ENCODE data around the gene CAMTA1. TPM values are rescaled to one million over a fixed set of nuclear protein-coding genes. Genes with fewer than 3 reads are reported as not detected.

The CAMTA1 gene
- polyA plus RNA-seq, 1 donor (not counting 4 experiments of a cell fraction or from before 2014, with no cell fraction given), result 51.4 TPM

GRCh38 chr1:7012461-7012924 is 227.2 kb downstream of the CAMTA1 start:
- H3K9ac ChIP-seq (ENCODE audit: control insufficient read depth, extremely low read depth, insufficient read depth, low read length), result no peak overlapping the region

GRCh38 chr1:7013833-7014639 is 228.8 kb downstream of the CAMTA1 start:
- DNase-seq (ENCODE audit: low read depth, low spot score) (no peak), FAIRE-seq (no peak)
- no peak overlapping the region for H3K4me2 ChIP-seq (ENCODE audit: control insufficient read depth, extremely low read depth, insufficient read depth, low read depth, low read length)
- H3K36me3 ChIP-seq (ENCODE audit: control insufficient read depth in 2 of 2, extremely low read depth in 1 of 2, insufficient read depth in 2 of 2, low read length in 2 of 2), result no peaks in the 10 kb centered on the region
- dilution Hi-C loops (cut with MboI; ENCODE audit: extremely low pct_ligation_motif_present, low sequenced_read_pairs), result no loop called here
- no peaks in the 10 kb centered on the region for H3K4me1 ChIP-seq (ENCODE audit: control insufficient read depth, extremely low read depth, insufficient read depth, low read length)
- H3K9ac ChIP-seq (ENCODE audit: control insufficient read depth, extremely low read depth, insufficient read depth, low read length), result no peak overlapping the region
- no peaks in the 10 kb centered on the region for H3K9me1 ChIP-seq (ENCODE audit: control insufficient read depth, extremely low read depth, insufficient read depth, low read length)
- no peaks in the 10 kb centered on the region for H4K20me1 ChIP-seq (ENCODE audit: control insufficient read depth, extremely low read depth, insufficient read depth, low read length)
- H3K27me3 ChIP-seq (ENCODE audit: control insufficient read depth, extremely low read depth, insufficient read depth, low read length), result no peaks in the 10 kb centered on the region
- H2AFZ ChIP-seq (ENCODE audit: control insufficient read depth, low read length), result no peak overlapping the region
- TF ChIP-seq EZH2 (IDR thresholded peaks at IDR 0.05; ENCODE audit: low read length), result no peak
- TF ChIP-seq CTCF (optimal IDR thresholded peaks at IDR 0.05 in 1 of 3, IDR thresholded peaks at IDR 0.05 in 1 of 3, conservative IDR thresholded peaks at IDR 0.05 in 1 of 3; ENCODE audit: extremely low read depth in 1 of 3, insufficient read depth in 2 of 3, low read length in 3 of 3), result no peak
- no peak overlapping the region for H3K4me3 ChIP-seq (ENCODE audit: control insufficient read depth in 2 of 3, extremely low read depth in 1 of 3, insufficient read depth in 2 of 3, low read depth in 1 of 3, low read length in 3 of 3)
- no peaks in the 10 kb centered on the region for H3K79me2 ChIP-seq (ENCODE audit: control insufficient read depth, insufficient read depth, low read length)
- no peaks in the 10 kb centered on the region for H3K9me3 ChIP-seq (ENCODE audit: control insufficient read depth, low read depth, low read length)
- no peak overlapping the region for H3K27ac ChIP-seq (ENCODE audit: control insufficient read depth, insufficient read depth, low read length)

More at GRCh38 chr1:7012461-7012924, 227.2 kb downstream of the CAMTA1 start:
- H3K9me3 ChIP-seq (ENCODE audit: control insufficient read depth, low read depth, low read length), result no peaks in the 10 kb centered on the region
- no peaks in the 10 kb centered on the region for H4K20me1 ChIP-seq (ENCODE audit: control insufficient read depth, extremely low read depth, insufficient read depth, low read length)
- H3K4me2 ChIP-seq (ENCODE audit: control insufficient read depth, extremely low read depth, insufficient read depth, low read depth, low read length), result no peak overlapping the region
- no peaks in the 10 kb centered on the region for H3K79me2 ChIP-seq (ENCODE audit: control insufficient read depth, insufficient read depth, low read length)
- peaks cover 4% of the 10 kb centered on the region for H3K27me3 ChIP-seq (ENCODE audit: control insufficient read depth, extremely low read depth, insufficient read depth, low read length)
- FAIRE-seq, result no peak
- TF ChIP-seq EZH2 (IDR thresholded peaks at IDR 0.05; ENCODE audit: low read length), result no peak
- no peak for TF ChIP-seq CTCF (optimal IDR thresholded peaks at IDR 0.05 in 1 of 3, IDR thresholded peaks at IDR 0.05 in 1 of 3, conservative IDR thresholded peaks at IDR 0.05 in 1 of 3; ENCODE audit: extremely low read depth in 1 of 3, insufficient read depth in 2 of 3, low read length in 3 of 3)
- no peaks in the 10 kb centered on the region for H3K4me1 ChIP-seq (ENCODE audit: control insufficient read depth, extremely low read depth, insufficient read depth, low read length)
- no peak overlapping the region for H3K4me3 ChIP-seq (ENCODE audit: control insufficient read depth in 2 of 3, extremely low read depth in 1 of 3, insufficient read depth in 2 of 3, low read depth in 1 of 3, low read length in 3 of 3)
- dilution Hi-C loops (cut with MboI; ENCODE audit: extremely low pct_ligation_motif_present, low sequenced_read_pairs), result no loop called here
- no peaks in the 10 kb centered on the region for H3K36me3 ChIP-seq (ENCODE audit: control insufficient read depth in 2 of 2, extremely low read depth in 1 of 2, insufficient read depth in 2 of 2, low read length in 2 of 2)
- H2AFZ ChIP-seq (ENCODE audit: control insufficient read depth, low read length), result no peak overlapping the region
- H3K27ac ChIP-seq (ENCODE audit: control insufficient read depth, insufficient read depth, low read length), result no peak overlapping the region
- DNase-seq (ENCODE audit: low read depth, low spot score), result no peak
- no peaks in the 10 kb centered on the region for H3K9me1 ChIP-seq (ENCODE audit: control insufficient read depth, extremely low read depth, insufficient read depth, low read length)

Data from keratinocyte (primary cell).